ENCODE results near the gene ACTR1A.

The ACTR1A gene

GRCh38 chr10:102452672-102453340 lies 49.7 kb downstream of the ACTR1A start:
- peak; percentile 39 for DNase-seq

- no peak for DNase-seq
Observed at GRCh38 chr10:102451105-102451969, 51.2 kb downstream of the ACTR1A start, which contains the start of gene C10orf95. C10orf95 (minus strand) TSS chr10:102451543; CDS start chr10:102451093, 450 bp downstream.

GRCh38 chr10:102450374-102451104 lies 52.0 kb downstream of the ACTR1A start:
- peak; percentile 93 for DNase-seq

GRCh38 chr10:102450124-102450373 lies 52.5 kb downstream of the ACTR1A start:
- DNase-seq, result no peak

GRCh38 chr10:102449321-102450123 lies 53.0 kb downstream of the ACTR1A start:
- peak; percentile 92 for DNase-seq

- DNase-seq, result no peak
Observed at GRCh38 chr10:102444851-102445250, 57.7 kb downstream of the ACTR1A start.

GRCh38 chr10:102438374-102438773 lies 64.1 kb downstream of the ACTR1A start:
- DNase-seq, result no peak

- DNase-seq, result no peak
Observed at GRCh38 chr10:102437515-102437914, 65.0 kb downstream of the ACTR1A start.

- no peak for DNase-seq
Observed at GRCh38 chr10:102436312-102436711, 66.2 kb downstream of the ACTR1A start.

GRCh38 chr10:102435529-102436233 lies 66.8 kb downstream of the ACTR1A start:
- DNase-seq, result peak; percentile 38

GRCh38 chr10:102435133-102435497 lies 67.4 kb downstream of the ACTR1A start:
- no peak for DNase-seq

GRCh38 chr10:102434394-102435132 lies 67.9 kb downstream of the ACTR1A start:
- no peak for DNase-seq

- DNase-seq, result no peak
Observed at GRCh38 chr10:102433619-102434046, 68.9 kb downstream of the ACTR1A start.

- peak; percentile 97 for DNase-seq
Observed at GRCh38 chr10:102432162-102432950, 70.2 kb downstream of the ACTR1A start, which contains the start of gene CUEDC2. CUEDC2 (minus strand) TSS chr10:102432574; CDS start chr10:102425188, 7,386 bp downstream.

- no peak for DNase-seq
Observed at GRCh38 chr10:102431452-102432124, 70.9 kb downstream of the ACTR1A start.

GRCh38 chr10:102429468-102429867 lies 73.0 kb downstream of the ACTR1A start:
- DNase-seq, result no peak
